Neural progenitor cell (in vitro differentiated cells): ENCODE data around the gene KLHL17. TPM values are rescaled to one million over a fixed set of nuclear protein-coding genes. Genes with fewer than 3 reads are reported as not detected.

Experiments
- DNase-seq: peaks from one replicate; pipeline ENCODE4 v3.0.0-alpha.2; 2016; ENCODE audit warnings: low spot score
- H2AFZ ChIP-seq: fragments of 200-600 bp; sonication (generic); replicated peaks from 2 replicates; pipeline ENCODE4 v1.6.1; 2016; ENCODE audit warnings: antibody characterized with exemption
- H3F3A ChIP-seq: fragments of 200-600 bp; sonication (generic); 2 replicates; pipeline ENCODE4 v1.6.1; 2016; ENCODE audit warnings: antibody characterized with exemption, low read depth
- H3K27ac ChIP-seq: fragments of 200-600 bp; sonication (generic); 2 replicates; pipeline ENCODE4 v1.5.1; 2016; ENCODE audit warnings: mild to moderate bottlenecking
- H3K27me3 ChIP-seq: fragments of 200-600 bp; sonication (generic); 2 replicates; pipeline ENCODE4 v1.6.1; 2016; ENCODE audit warnings: mild to moderate bottlenecking, moderate library complexity
- H3K36me3 ChIP-seq: fragments of 200-600 bp; sonication (generic); 2 replicates; pipeline ENCODE4 v1.5.1; 2016
- H3K4me1 ChIP-seq: fragments of 200-600 bp; sonication (generic); 2 replicates; pipeline ENCODE4 v1.6.1; 2016; ENCODE audit warnings: mixed run types
- H3K4me2 ChIP-seq: fragments of 200-600 bp; sonication (generic); 2 replicates; pipeline ENCODE4 v1.6.1; 2016
- H3K4me3 ChIP-seq: fragments of 200-600 bp; sonication (generic); 2 replicates; pipeline ENCODE4 v1.5.1; 2016
- H3K79me2 ChIP-seq: fragments of 200-600 bp; sonication (generic); 2 replicates; pipeline ENCODE4 v1.6.1; 2016; ENCODE audit warnings: low read depth
- H3K9ac ChIP-seq: fragments of 200-600 bp; sonication (generic); 2 replicates; pipeline ENCODE4 v1.6.1; 2016
- H3K9me3 ChIP-seq: fragments of 200-600 bp; sonication (generic); 2 replicates; pipeline ENCODE4 v1.5.1; 2016; ENCODE audit warnings: low read depth
- H4K20me1 ChIP-seq: fragments of 200-600 bp; sonication (generic); 2 replicates; pipeline ENCODE4 v1.6.1; 2016; ENCODE audit warnings: low read depth
- H3K27ac Mint-ChIP-seq: 3 replicates; pipeline ENCODE4 v1.8.0; 2021; ENCODE audit warnings: mixed read lengths
- H3K27me3 Mint-ChIP-seq: 2 replicates; pipeline ENCODE4 v1.8.0; 2022; ENCODE audit warnings: low read depth, mild to moderate bottlenecking, inconsistent platforms, moderate library complexity, mixed read lengths; ENCODE audit not compliant: insufficient read depth
- H3K36me3 Mint-ChIP-seq: 3 replicates; pipeline ENCODE4 v1.8.0; 2021; ENCODE audit warnings: mixed read lengths
- H3K4me1 Mint-ChIP-seq: 3 replicates; pipeline ENCODE4 v1.8.0; 2021; ENCODE audit warnings: mixed read lengths
- H3K4me3 Mint-ChIP-seq: 3 replicates; pipeline ENCODE4 v1.8.0; 2021; ENCODE audit warnings: mild to moderate bottlenecking, moderate library complexity, mixed read lengths
- H3K9me3 Mint-ChIP-seq: 3 replicates; pipeline ENCODE4 v1.8.0; 2020; ENCODE audit warnings: mixed read lengths
- EZH2 ChIP-seq: fragments of 200-600 bp; sonication (generic); IDR thresholded peaks from 2 replicates; pipeline ENCODE4 v1.6.1; 2017; ENCODE audit warnings: antibody characterized with exemption, mild to moderate bottlenecking, moderate library complexity
- EZH2phosphoT487 ChIP-seq: fragments of 200-600 bp; sonication (generic); IDR thresholded peaks from 2 replicates; pipeline ENCODE4 v1.6.1; 2017; ENCODE audit warnings: antibody characterized with exemption
- total RNA-seq: library from RNA; depleted of rRNA; stranded (reverse); fragments of >200 nt; gene quantifications from 2 replicates; pipeline ENCODE4 v1.2.3, GENCODE V29; 2015; ENCODE audit warnings: low replicate concordance
- TF ChIP-seq, protein P1 (sequence below): fragments of 200-600 bp; sonication (generic); IDR thresholded peaks from 2 replicates; pipeline ENCODE4 v1.5.1; 2017; ENCODE audit warnings: antibody characterized with exemption, mild to moderate bottlenecking

KLHL17 gene
- total RNA-seq, 1 donor from 2014 or later: 10.7 TPM

DNA sequence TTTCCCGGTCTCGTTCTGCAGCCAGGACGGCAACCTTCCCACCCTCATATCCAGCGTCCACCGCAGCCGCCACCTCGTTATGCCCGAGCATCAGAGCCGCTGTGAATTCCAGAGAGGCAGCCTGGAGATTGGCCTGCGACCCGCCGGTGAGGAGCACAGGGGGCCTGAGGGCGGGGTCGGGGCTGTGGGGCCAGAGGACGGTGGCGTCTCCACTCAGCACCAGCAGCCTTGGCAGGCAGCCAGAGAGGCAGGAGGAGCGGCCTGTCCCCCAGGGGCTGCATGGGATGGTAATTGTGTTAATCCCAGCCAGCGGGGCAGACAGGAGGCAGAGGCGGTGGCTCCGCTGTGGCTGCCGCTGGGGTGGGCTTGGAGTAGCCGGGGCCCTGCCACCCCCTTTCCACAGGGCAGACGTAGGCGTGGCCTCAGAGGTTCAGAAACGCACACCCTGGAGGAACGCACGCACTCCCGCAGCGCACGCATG lies 24.6 kb upstream of the KLHL17 start:
- no peaks in the 10 kb centered on the region for H3K36me3 Mint-ChIP-seq
- no peaks in the 10 kb centered on the region for H3K79me2 ChIP-seq
- peak; percentile 84 for DNase-seq
- H3K9me3 ChIP-seq: no peaks in the 10 kb centered on the region
- peaks cover 2% of the 10 kb centered on the region for H3K9me3 Mint-ChIP-seq
- H2AFZ ChIP-seq: no peak overlapping the region
- peaks cover 14% of the 10 kb centered on the region for H3F3A ChIP-seq
- H3K27me3 Mint-ChIP-seq: peaks cover 44% of the 10 kb centered on the region
- H3K4me3 Mint-ChIP-seq: peak overlapping the region; percentile 58
- H3K4me1 Mint-ChIP-seq: peaks cover 39% of the 10 kb centered on the region
- no peak overlapping the region for H3K27ac ChIP-seq
- peak overlapping the region; percentile 65 for H3K4me2 ChIP-seq
- peaks cover 70% of the 10 kb centered on the region for H4K20me1 ChIP-seq
- H3K4me3 ChIP-seq: peak overlapping the region; percentile 3
- H3K27me3 ChIP-seq: peaks cover 93% of the 10 kb centered on the region
- peak; percentile 84 for TF ChIP-seq EZH2
- TF ChIP-seq, protein P1, sequence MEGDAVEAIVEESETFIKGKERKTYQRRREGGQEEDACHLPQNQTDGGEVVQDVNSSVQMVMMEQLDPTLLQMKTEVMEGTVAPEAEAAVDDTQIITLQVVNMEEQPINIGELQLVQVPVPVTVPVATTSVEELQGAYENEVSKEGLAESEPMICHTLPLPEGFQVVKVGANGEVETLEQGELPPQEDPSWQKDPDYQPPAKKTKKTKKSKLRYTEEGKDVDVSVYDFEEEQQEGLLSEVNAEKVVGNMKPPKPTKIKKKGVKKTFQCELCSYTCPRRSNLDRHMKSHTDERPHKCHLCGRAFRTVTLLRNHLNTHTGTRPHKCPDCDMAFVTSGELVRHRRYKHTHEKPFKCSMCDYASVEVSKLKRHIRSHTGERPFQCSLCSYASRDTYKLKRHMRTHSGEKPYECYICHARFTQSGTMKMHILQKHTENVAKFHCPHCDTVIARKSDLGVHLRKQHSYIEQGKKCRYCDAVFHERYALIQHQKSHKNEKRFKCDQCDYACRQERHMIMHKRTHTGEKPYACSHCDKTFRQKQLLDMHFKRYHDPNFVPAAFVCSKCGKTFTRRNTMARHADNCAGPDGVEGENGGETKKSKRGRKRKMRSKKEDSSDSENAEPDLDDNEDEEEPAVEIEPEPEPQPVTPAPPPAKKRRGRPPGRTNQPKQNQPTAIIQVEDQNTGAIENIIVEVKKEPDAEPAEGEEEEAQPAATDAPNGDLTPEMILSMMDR: no peak
- peak; percentile 70 for TF ChIP-seq EZH2phosphoT487
- H3K36me3 ChIP-seq: no peaks in the 10 kb centered on the region
- no peak overlapping the region for H3K9ac ChIP-seq
- H3K4me1 ChIP-seq: peaks cover 21% of the 10 kb centered on the region
- H3K27ac Mint-ChIP-seq: no peak overlapping the region

GRCh38 chr1:936348-937264 lies 23.8 kb upstream of the KLHL17 start:
- Histone ChIP-seq H4K20me1 (peaks cover 78% of the 10 kb centered on the region), H3K27me3 (peaks cover 93% of the 10 kb centered on the region), H3F3A (peaks cover 22% of the 10 kb centered on the region), H3K79me2 (no peaks in the 10 kb centered on the region), H3K4me3 (peak overlapping the region; percentile 3), H3K27ac (no peak overlapping the region), H3K4me1 (peaks cover 21% of the 10 kb centered on the region), H2AFZ (no peak overlapping the region), H3K4me2 (peak overlapping the region; percentile 65), H3K36me3 (no peaks in the 10 kb centered on the region), H3K9ac (no peak overlapping the region), H3K9me3 (no peaks in the 10 kb centered on the region)
- Mint-ChIP-seq H3K4me1 (peaks cover 38% of the 10 kb centered on the region), H3K36me3 (no peaks in the 10 kb centered on the region), H3K9me3 (peaks cover 2% of the 10 kb centered on the region), H3K27ac (no peak overlapping the region), H3K4me3 (no peak overlapping the region), H3K27me3 (peaks cover 45% of the 10 kb centered on the region)
- TF ChIP-seq, protein P1: no peak
- no peak for TF ChIP-seq EZH2phosphoT487
- no peak for TF ChIP-seq EZH2
- no peak for DNase-seq

DNA sequence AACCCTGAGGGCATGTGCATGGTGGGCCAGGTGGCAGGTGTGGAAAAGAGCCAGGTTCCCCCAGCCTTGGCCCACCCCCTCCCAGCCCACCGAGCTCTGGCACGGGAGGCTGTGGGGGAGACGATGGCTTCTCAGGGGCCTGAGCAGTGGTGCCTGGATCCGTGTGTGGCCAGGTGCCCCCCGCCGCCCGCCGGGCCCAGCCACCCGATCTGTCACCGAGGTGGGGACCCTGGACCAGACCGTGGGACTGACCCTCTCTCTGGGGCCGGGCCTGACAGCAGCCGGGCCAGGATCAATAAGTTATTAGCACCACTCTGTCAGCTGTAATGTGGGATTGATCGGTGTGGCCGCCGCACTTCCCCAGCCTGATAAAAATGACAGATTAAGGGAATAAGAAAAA lies 22.9 kb upstream of the KLHL17 start:
- Histone ChIP-seq H3K4me2 (no peak overlapping the region), H3K4me1 (peaks cover 27% of the 10 kb centered on the region), H3K4me3 (no peak overlapping the region), H4K20me1 (peaks cover 85% of the 10 kb centered on the region), H3K9ac (no peak overlapping the region), H3F3A (peaks cover 29% of the 10 kb centered on the region), H3K9me3 (no peaks in the 10 kb centered on the region), H2AFZ (no peak overlapping the region), H3K79me2 (no peaks in the 10 kb centered on the region), H3K27ac (no peak overlapping the region), H3K36me3 (no peaks in the 10 kb centered on the region), H3K27me3 (peaks cover 93% of the 10 kb centered on the region)
- H3K9me3 Mint-ChIP-seq: peaks cover 2% of the 10 kb centered on the region
- TF ChIP-seq, protein P1: no peak
- TF ChIP-seq EZH2phosphoT487 (no peak), EZH2 (no peak)
- H3K4me1 Mint-ChIP-seq: peaks cover 33% of the 10 kb centered on the region
- no peak overlapping the region for H3K27ac Mint-ChIP-seq
- no peaks in the 10 kb centered on the region for H3K36me3 Mint-ChIP-seq
- peaks cover 39% of the 10 kb centered on the region for H3K27me3 Mint-ChIP-seq
- H3K4me3 Mint-ChIP-seq: peak overlapping the region; percentile 27
- no peak for DNase-seq
